ENCODE measurements around the gene MINDY3. TPM values are rescaled to one million over a fixed set of nuclear protein-coding genes. Genes with fewer than 3 reads are reported as not detected.
A peak's percentile ranks its signal among the peaks of the same experiment; 100 is the strongest.
"Not testable (repeated sequence)": the region's sequence is repeated elsewhere in the genome, so short reads cannot be mapped to it uniquely, and the experiment has no call there.

Gene MINDY3
- total RNA-seq, 2 donors from 2014 or later = 32.4 to 47.8 TPM

DNA sequence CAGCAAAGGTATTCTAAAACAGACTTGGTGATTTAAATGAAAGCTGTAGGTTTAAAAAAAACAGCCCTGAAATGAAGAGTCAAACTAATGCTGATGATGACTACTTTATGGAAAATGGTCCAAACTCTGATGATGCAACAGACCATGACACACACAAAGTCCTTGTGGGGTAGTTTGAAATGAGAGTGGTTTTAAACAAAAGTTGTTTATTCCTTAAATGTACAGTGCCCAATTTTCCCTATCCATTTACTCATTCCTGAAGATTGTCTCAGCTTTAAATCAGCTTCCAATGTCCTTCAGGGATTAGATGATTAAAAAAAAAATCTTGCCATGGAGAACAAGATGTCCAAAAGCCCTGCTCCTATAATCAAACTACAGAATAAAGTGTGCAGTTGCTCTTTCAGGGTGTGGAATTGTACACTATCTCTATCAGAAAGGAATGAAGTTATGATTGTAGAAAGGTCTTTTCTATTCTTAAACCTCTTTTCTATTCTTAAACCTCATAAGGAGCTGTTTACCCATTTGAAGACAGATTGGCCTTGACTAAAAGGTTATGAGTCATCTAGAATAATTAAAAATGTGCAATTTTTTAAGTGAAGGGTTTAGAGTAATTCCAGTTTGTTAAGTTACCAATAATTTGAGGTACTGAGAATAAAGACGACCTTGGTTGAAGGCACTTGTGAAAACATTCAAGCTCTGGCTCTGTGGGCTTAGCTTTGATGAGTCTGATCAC, 70.3 kb downstream of the MINDY3 start:
- DNase-seq (ENCODE audit: low spot score) = no peak

DNA sequence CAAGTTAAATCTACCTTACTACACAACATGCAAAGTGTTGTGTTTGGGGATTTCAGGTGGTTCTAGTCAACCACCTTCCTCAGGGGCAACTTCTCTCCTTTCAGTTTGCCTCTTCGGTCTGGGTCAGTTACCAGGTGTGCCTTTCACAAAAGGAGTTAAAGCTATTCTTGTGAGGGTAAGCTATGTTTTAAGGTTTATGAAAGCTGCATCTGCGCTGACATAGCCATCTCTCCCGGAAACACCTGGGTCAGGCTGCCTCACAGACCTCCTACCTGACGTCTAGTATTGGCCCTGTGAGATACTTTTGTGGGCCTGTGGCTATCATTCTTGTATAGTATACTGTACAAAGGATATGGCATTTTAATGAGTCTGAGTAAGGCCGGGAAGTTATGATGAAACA, 72.9 kb downstream of the MINDY3 start:
- intact Hi-C loops (cut with DNase I) = no loop called here

More for the DNA sequence above, 70.3 kb downstream of the MINDY3 start:
- intact Hi-C loops (cut with DNase I) = no loop called here

DNA sequence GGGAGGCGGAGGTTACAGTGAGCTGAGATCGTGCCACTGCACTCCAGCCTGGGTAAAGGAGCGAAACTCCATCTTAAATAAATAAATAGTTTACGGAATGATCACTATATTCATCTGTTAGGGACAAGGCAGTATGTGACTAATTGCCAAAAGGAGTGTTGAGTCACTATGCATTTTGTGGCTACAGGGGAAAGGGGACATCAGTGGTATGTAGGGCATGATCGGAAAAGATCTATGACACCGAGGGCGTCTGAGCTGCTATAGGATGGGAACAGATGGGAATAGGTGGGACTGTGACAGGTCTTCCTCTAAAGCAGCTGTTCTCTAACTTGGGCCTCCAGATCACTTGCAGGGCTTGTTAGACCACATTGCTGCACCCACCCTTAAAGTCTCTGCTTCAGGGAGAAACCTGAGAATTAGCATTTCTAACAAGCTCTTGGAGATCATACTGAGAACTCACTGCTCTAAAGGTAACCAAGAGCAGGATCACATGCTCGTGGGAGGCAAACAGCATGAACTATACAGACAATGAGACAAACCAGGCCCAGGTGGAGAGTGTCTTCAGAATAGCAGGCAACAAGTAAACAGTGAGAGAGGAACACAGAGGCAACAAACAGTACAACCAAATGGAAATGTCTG, 75.5 kb downstream of the MINDY3 start:
- no peak for DNase-seq (ENCODE audit: low spot score)
- intact Hi-C loops (cut with DNase I) = loop anchor here in 1 of 2 donors (5.0 kb wide), 1 partner anchor 47 kb away; no protein-coding TSS in a partner anchor

More for the DNA sequence above, 72.9 kb downstream of the MINDY3 start:
- no peak for DNase-seq (ENCODE audit: low spot score)

DNA sequence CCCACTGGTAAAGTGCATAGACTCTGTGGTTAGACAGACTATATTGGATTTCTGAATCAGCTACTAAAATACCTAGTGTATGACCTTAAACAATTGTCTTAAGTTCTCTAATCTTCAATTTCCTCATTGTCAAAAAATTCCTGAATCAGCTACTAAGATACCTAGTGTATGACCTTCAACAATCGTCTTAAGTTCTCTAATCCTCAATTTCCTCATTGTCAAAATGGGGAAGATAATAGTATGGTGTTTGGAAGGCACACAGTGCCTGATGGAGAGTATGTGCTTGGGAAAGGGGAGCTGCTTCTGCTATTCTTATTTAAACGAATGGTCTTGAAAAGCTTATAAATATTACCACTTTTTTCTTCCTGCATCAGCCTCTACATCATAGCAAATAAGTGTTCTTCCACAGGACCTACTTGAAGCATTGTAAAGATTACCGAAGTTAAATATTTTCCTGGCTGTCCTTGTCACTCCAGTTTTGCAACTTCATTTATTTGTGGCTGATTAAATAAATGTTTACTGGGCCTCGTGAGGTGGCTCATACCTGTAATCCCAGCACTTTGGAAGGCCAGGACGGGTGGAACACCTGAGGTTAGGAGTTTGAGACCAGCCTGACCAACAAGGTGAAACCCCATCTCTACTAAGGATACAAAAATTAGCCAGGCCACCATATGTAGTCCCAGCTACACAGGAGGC, 76.2 kb downstream of the MINDY3 start:
- DNase-seq (ENCODE audit: low spot score) = no peak
- intact Hi-C loops (cut with DNase I) = loop anchor here in 1 of 2 donors (5.0 kb wide), 1 partner anchor 47 kb away; no protein-coding TSS in a partner anchor

DNA sequence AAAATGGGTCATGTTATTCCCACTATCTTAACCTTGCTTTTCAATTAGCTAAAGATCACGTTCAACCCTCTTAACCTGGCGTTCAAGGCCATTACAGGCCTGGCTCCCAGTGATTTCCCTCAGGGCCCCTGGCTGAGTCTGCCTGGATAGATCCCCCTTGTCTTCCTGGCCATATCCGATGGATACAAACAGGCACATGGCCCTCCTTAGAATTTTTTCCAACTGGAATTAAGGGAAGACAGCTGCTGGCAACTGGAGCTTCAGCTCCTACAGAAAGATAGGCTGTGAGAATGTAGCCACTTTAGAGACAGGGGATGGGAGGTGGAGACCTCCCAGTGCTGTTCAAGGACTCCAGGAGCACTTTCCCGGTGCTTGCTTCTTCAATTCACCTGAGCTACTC, 77.5 kb downstream of the MINDY3 start:
- no peak for DNase-seq (ENCODE audit: low spot score)
- intact Hi-C loops (cut with DNase I) = loop anchor here in 1 of 2 donors (5.0 kb wide), 1 partner anchor 46 kb away; no protein-coding TSS in a partner anchor

DNA sequence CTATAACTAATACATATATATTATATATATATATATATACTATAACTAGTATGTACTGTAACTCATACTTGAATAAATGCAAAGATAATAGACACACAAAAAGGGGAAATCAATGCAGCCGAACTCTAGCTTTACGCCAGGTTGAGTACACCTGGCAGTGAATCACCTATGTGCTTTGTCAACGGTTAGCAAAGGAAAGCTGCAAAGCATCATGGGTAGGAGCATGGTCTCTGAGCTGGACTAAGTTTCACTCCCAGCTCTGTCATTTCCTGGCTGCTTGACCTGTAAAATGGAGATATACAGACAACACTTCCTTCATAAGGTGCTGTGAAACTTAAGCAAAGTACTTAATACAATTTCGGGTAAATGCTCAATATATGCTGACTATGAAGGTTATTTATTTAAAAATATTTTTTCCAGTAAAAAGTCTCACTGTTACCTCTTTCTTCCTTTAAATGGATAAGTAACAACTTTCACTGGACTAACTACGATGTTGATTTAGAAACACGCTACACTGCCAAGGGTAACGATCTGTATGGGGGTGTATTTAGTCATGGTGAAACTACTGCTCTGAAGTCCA, 78.8 kb downstream of the MINDY3 start:
- no peak for DNase-seq (ENCODE audit: low spot score)
- intact Hi-C loops (cut with DNase I) = loop anchor here in 1 of 2 donors (5.0 kb wide), 1 partner anchor 44 kb away; no protein-coding TSS in a partner anchor

DNA sequence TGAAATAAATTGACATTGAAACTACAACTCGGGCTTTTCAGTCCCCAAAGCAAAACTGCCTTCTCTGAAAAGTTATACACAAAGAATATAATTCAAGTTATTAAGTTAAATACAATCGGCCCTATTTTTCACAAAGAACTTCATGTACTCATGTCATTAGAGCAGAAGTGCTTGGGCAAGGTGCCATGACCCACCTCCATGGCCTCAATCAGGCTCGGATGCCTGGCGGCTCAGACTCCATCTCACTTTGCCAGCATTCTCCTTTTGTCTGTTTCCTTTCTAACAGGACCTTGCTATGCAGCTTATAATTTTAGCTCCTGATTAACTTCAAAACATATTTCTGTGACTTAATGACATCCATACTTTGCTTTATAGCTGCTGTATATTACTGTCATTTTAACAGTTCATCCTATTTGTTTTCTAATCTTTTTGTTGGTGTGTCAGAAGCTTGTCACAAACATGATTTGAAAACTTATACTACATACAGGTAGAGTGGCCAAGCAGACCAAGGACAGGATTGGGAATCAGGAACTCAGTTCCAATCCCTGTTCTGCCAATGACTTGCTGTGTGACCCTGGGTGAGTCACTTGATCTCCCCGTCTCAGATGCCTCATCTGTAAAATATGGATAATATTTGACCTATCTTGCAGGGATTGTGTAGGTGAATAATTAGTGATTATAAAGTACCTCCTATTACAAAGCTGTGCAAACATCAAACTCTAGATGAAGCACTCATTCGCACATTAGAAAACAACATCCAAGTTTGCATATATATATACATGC, 79.8 kb downstream of the MINDY3 start:
- intact Hi-C loops (cut with DNase I) = loop anchor here in 1 of 2 donors (5.0 kb wide), 1 partner anchor 43 kb away; no protein-coding TSS in a partner anchor
- DNase-seq (ENCODE audit: low spot score) = peak; percentile 83

DNA sequence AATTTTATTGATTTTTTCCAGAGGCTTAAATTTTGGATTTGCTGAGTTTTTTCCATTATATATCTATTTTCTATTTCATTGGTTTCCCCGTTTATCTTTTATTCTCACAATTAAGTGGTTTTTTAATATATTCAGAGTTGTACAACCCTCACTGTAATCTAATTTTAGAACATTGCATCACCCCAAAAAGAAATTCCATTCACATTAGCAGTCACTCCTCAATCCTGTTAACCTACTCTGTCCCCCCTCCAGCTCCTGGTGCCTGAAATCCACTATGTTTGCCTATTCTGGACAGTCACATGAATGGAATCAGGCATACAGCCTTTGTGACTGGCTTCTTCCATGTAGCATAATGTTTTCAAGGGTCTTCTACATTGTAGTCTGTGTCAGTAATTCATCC, 84.8 kb downstream of the MINDY3 start:
- intact Hi-C loops (cut with DNase I) = no loop called here
- no peak for DNase-seq (ENCODE audit: low spot score)

DNA sequence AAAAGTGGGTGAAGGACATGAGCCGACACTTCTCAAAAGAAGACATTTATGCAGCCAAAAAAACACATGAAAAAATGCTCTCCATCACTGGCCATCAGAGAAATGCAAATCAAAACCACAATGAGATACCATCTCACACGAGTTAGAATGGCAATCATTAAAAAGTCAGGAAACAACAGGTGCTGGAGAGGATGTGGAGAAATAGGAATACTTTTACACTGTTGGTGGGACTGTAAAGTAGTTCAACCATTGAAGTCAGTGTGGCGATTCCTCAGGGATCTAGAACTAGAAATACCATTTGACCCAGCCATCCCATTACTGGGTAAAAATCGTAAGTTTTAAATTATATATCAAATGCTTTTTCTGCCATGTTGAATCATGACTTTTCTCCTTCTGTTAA, 85.8 kb downstream of the MINDY3 start:
- intact Hi-C loops (cut with DNase I); DNase-seq (ENCODE audit: low spot score): not testable (repeated sequence)

DNA sequence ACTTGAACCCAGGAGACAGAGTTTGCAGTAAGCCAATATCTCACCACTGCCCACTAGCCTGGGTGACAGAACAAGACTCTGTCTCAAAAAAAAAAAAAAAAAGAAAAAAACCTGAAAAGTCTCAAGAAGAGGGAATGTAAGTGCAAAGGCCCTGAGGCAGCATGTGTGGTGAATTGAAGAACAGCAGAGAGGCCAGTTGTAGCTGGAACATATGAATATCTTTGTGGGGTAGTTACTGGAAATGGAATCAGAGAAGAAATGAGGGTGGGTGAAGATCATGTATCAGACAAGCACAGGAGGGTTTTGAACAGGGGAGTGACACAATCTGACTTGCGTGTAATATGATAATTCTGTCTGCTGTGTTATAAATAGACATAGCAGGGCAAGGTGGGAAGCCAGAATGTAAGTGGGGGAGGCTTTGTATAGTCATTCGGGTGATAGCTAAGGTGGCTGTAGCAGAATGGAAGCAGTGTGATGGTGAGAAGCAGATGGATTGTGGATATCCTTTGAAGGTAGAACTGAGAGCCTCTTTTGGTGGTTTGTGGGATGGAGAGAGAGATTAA, 95.3 kb downstream of the MINDY3 start:
- intact Hi-C loops (cut with DNase I) = no loop called here
- no peak for DNase-seq (ENCODE audit: low spot score)

DNA sequence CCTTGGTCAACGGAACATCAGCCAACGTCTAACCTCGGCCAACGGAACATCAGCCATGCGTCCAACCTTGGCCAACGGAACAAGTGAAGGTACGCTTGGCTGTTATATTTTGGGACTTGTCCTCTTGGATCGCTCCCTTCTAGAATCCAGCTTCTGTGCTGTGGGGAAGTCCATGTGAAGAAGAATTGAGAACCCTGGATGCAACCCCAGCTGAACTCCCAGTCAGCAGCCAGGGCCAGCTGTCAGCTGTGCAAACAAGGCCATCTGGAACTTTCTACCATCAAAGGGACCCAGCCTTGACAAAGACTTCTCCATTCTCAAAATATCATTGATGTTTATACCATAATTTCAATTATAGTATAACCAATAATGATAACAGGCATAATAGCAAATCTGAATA, 97.3 kb downstream of the MINDY3 start:
- intact Hi-C loops (cut with DNase I) = no loop called here
- no peak for DNase-seq (ENCODE audit: low spot score)

DNA sequence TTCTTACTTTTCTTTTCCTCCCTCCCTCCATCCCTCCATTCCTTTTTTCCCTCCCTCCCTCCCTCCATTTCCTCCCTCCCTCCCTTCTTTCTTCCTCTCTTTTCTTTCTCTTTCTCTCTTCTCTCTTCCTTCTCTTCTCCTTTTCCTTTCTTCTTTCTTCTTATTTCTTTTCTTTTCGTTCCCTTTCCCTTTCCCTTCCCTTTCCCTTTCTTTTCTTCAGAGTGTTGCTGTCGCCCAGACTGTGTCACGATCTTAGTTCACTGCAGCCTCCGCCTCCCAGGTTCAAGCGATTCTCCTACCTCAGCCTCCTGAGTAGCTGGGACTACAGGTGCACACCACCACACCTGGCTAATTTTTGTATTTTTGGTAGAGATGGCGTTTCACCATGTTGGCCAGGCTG, 98.1 kb downstream of the MINDY3 start:
- DNase-seq (ENCODE audit: low spot score); intact Hi-C loops (cut with DNase I): not testable (repeated sequence)

DNA sequence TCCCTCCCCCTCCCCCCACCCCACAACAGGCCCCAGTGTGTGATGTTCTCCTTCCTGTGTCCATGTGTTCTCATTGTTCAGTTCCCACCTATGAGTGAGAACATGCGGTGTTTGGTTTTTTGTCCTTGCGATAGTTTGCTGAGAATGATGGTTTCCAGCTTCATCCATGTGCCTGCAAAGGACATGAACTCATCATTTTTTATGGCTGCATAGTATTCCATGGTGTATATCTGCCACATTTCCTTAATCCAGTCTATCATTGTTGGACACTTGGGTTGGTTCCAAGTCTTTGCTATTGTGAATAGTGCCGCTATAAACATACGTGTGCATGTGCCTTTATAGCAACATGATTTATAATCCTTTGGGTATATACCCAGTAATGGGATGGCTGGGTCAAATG, 99.1 kb downstream of the MINDY3 start:
- DNase-seq (ENCODE audit: low spot score); intact Hi-C loops (cut with DNase I): not testable (repeated sequence)

DNA sequence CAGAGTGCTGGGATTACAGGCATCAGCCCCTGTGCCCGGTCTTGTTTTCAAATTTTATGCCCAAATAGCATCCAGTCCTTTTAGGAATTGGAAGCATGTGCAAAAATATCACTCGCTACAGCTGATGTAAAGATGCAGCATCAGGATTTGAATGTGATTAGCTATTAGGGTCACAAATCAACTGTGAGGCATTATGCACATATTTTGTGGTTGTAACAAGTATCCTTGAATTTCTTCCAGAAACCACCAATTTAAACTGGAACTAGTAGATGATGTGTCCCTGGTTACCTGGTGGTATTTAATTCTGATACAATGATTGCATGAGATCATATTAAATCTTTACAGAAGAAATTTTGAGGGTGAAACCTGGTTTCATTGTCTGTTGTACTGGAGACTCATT, 99.6 kb downstream of the MINDY3 start:
- intact Hi-C loops (cut with DNase I) = no loop called here
- DNase-seq (ENCODE audit: low spot score) = no peak

DNA sequence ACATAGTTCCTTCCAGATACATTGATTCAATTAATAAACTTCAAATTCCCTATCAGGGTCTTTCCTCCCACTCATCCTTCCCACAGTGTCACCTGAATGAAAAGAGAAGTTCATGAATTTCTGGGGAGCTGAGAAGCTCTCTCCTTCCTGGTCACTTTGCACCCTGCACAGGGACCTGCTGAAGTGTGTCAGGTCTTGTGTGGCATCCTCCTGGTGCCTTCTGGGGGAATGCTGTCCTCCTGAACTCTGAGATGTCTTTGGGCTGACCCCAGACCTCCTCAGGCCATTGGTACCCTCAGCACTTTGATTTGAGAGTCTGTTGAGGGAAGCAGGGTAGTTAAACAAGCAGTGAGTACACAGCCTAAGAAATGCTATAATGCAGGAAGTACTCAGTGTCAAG, 101.0 kb downstream of the MINDY3 start:
- no peak for DNase-seq (ENCODE audit: low spot score)
- intact Hi-C loops (cut with DNase I) = no loop called here

DNA sequence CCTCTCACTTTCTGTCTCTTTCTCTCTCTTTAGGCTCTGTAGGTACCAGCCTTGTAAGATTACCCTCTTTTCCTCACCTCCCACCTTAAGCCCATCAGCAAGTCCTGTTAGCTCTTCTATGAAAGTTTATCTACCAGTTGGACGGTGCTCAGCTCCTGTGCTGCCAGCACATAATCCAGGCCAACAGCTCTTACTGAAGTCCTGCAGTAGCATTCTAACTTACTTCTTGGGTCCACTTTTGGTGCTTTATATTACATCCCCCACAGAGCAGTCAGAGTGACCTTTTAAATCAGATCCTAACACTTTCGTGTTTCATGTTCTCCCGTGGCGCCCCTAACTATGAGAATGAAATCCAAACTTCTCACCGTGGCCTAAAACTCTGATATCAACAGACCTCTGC, 101.7 kb downstream of the MINDY3 start:
- DNase-seq (ENCODE audit: low spot score) = no peak
- intact Hi-C loops (cut with DNase I) = no loop called here

DNA sequence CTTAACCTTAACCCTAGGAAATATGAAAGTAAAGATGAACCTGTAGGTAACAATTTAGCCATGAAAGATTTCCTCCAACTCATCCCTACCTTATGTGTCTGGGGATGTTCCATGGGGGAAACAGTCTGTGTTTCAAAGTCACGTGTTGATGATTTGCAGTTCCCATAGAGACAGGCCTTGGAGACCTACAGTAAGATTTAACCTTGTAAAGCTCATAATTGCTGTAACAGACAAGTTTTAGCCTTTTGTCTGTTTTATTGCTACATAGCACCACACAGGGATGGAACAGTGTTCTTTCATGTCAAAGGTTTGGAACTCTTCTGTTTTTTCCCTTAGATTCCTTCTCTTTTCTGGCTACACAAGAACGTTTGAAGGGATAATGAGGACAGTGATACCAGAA, 105.4 kb downstream of the MINDY3 start:
- intact Hi-C loops (cut with DNase I) = no loop called here
- no peak for DNase-seq (ENCODE audit: low spot score)

DNA sequence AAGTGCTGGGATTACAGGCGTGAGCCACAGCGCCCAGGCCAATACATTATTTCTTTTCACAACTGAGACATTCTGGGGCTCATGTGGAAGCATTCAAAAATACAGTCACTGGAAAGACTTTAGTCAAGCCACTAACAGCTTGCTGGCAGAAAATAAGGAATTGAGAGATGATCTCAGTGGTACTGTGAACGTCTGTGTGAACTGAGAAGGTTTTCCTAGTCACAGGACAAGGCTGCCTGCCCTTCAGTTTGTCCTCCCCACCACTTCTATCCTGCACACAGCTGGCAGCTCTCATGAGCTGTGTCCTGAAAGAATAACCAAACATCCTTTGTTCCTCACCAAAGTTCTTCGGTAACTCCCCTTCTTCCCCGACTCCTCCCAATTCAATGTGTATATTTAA, 109.3 kb downstream of the MINDY3 start:
- intact Hi-C loops (cut with DNase I) = no loop called here
- no peak for DNase-seq (ENCODE audit: low spot score)

DNA sequence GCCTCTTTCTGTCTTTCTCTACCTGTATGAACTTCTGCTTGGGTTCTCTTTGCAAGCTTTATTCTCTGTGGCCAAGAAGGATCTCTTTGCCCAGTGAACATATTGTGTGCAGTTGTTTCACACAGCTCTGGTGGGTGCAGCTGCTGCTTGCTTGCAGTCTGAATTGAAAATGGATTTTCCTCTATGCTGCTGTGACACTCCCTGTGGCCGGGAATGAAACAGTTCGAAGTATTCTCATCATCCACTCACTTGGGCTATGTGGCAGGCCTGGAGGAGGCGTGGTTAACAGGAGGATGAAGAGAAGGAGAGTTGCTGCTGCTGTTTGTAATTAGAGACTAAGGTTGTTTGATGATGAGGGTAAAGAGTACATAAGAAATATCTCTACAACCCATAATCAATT, 112.2 kb downstream of the MINDY3 start:
- no peak for DNase-seq (ENCODE audit: low spot score)
- intact Hi-C loops (cut with DNase I) = no loop called here

Measured in posterior vena cava (tissue), 2 donors.